ENCODE data around the gene SFTA2.
"Not testable (repeated sequence)": the region's sequence is repeated elsewhere in the genome, so short reads cannot be mapped to it uniquely, and the experiment has no call there.

Gene SFTA2

GRCh38 chr6:30944051-30944450, 12.1 kb upstream of the SFTA2 start:
- in situ Hi-C loops (cut with MboI; ENCODE audit: low sequenced_read_pairs): no loop called here

GRCh38 chr6:30942338-30943060, 10.5 kb upstream of the SFTA2 start:
- in situ Hi-C loops (cut with MboI; ENCODE audit: low sequenced_read_pairs): no loop called here

DNA sequence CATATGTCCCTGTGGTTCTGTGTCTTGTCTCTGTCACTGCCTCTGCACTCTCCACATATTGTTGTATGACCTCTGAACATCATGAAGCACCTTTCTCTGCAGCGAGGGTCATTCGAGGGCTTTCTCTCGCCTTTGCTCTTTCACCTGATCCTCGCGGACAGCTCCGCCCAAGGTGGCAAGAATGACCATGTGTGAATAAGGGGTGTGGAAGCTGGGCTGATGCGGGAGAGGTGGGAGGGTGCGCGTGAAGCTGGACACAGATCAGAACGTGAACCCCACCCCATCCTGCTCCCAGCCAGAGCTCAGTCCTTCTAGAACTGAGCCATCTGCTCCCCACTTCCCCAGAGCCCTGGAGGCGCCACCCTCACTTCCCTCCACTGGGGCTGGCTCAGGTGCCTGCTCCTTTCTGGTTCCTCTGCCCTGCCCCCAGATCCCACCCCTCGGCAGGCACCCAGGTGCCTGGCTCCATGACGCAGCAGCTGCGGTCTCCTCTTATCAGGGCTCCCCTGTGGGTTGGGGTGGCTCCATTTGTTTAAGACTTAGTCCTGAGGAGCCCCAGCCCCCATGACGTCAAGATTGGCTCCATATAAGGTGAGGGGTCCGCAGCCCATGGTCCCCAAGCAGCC, 8.5 kb upstream of the SFTA2 start, which contains the start of gene MUCL3:
Gene MUCL3, plus strand, starts transcription at position 613 of the 626 bp plus-strand sequence. CDS start 27 bp downstream, outside the sequence.
- in situ Hi-C loops (cut with MboI; ENCODE audit: low sequenced_read_pairs): no loop called here

DNA sequence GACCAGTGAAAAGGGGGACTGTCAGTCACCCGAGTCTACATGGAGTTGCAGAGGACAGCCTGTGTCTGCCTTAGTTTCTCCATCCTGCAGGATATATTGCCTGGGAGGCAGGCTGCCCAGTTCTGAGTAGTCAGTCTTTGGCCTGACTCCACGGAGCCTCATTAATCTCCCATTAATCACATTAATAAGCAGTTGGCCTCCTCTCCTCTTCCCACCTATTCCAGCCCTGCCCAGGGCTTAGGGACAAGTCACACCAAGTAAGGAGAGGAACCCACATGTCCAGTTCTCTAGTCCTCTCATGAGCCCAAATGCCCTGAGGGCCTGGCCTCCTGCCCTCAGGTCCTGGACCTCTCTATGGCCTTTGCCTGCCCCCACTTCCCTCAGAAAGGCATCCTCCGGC, 7.5 kb upstream of the SFTA2 start:
- in situ Hi-C loops (cut with MboI; ENCODE audit: low sequenced_read_pairs): no loop called here

DNA sequence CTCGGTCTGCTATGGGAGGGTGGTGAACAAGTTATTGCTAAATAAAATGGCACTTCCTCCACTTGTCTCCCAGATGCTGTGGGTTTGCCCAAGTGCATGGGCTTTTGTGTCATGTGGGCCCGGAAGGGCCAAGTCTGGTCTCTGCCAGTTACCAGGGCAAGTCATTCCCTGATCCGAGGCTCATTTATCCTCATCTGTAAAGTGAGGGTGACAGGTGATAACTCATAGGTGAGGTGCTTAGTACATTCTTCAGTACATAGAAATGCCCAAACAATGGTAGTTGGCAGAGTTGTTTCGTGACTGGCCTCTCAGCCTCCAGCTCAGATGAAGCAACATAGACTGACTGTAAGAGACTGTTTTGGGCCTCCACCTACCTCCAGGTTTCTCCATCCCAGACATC, 6.8 kb upstream of the SFTA2 start:
- in situ Hi-C loops (cut with MboI; ENCODE audit: low sequenced_read_pairs): no loop called here

- in situ Hi-C loops (cut with MboI; ENCODE audit: low sequenced_read_pairs): no loop called here
These were observed 5.3 kb upstream of the SFTA2 start for GRCh38 chr6:30937265-30937664.

DNA sequence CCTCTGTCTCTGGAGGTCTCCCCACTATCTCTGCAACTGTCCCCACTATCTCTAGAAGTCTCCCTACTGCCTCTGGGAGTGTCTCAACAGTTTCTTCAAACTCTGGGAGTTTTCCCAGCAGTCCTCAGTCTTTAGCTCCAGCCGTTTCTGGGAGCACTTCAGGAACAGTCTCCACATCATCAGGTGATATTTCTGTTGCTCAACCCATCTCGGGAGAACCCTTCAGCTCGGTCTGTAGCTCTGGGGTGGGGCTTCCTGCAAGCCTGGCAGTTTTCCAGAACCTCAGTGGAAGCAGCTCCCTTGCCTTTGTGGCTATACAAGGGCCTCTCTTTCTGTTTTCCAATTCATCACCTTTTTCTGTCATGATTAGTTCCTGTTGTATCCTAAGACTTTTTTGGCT, 3.0 kb upstream of the SFTA2 start:
- in situ Hi-C loops (cut with MboI; ENCODE audit: low sequenced_read_pairs): no loop called here

DNA sequence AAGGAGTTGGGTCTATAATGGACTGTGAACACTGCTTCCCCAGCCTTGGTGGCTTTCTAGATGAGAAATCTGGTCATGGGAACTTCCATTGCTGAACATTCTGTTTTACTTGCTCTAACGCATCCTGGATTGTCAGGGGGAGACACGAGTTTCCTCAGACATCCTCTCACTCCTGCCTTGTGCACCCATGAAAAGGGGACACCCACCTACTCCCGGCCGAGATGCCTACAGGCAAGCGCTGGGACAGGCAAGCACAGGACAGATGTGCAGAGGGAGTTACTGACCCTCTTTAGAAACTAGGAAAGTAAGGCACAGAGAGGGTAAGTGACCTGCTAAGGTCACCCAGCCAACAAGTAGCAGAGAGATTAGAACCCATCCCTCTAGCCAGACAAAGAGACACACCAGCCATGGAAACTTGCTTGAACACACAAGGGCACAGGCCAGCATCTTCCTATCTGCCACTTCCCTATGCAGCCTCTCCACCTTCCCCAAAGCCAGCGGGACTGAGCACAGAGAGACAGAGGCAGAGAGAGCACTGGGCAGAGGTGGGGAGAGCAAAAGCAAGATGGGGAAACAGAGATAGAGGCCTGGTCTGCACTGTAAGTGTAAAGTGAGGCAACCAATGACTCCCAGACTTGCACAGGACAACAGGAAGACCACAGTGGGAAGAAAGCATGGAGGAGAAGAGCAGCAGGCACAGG, 845 bp upstream of the SFTA2 start:
- in situ Hi-C loops (cut with MboI; ENCODE audit: low sequenced_read_pairs): no loop called here

DNA sequence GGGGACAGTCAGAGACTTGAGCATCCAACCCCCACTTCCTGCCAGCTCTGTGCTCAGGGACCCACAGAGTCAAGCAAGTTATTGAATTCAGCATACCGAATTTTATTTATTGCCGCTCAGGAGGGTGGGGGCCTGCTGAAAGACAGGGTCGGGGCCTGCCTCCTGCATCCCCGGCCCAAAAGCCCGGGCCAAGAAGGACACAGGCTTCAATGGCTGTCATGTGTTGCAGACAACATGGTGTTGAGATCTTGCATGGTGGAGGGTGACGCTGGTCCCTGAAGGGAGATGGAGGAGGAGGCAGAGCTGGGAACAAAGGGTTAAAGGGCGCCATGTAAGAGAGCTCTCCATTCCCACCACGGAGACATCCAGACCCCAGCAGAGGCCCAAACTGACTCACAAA, 698 bp downstream of the SFTA2 start:
- in situ Hi-C loops (cut with MboI; ENCODE audit: low sequenced_read_pairs): no loop called here

- in situ Hi-C loops (cut with MboI; ENCODE audit: low sequenced_read_pairs): no loop called here
These were observed 1.5 kb downstream of the SFTA2 start for GRCh38 chr6:30930506-30930905.

DNA sequence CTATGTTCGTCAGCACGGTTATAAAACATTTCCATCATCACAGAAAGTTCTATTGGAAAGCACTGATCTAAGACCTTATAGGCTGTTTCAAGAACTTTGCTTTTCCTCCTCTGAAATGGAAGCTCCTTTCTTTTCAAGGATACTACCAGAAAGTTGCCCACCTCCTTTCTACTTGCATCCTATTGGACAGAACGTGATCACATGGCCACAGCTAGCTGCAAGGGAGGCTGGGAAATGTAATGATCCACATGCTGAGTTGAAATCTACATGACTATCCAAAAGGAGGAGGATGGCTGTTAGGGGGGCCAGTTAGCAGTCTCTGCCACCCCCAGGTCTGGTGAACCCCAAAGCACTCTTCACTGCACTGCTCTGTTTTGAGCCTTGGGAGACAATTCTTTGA, 3.3 kb downstream of the SFTA2 start:
- in situ Hi-C loops (cut with MboI; ENCODE audit: low sequenced_read_pairs): no loop called here

DNA sequence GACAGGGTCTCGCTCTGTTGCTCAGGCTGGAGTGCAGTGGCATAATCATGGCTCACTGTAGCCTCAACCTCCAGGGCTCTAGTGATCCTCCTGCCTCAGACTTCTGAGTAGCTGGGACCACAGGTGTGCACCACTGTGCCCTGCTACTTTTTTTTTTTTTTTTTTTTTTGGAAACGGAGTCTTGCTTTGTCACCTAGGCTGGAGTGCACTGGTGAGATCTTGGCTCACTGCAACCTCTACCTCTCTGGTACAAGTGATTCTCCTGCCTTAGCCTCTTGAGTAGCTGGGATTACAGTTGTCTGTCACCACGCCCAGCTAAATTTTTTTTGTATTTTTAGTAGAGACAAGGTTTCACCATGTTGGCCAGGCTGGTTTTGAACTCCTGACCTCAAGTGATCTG, 4.9 kb downstream of the SFTA2 start:
- in situ Hi-C loops (cut with MboI; ENCODE audit: low sequenced_read_pairs): not testable (repeated sequence)

- in situ Hi-C loops (cut with MboI; ENCODE audit: low sequenced_read_pairs): no loop called here
These were observed 5.3 kb downstream of the SFTA2 start for GRCh38 chr6:30926644-30927043.

GRCh38 chr6:30924040-30924627, 7.8 kb downstream of the SFTA2 start:
- in situ Hi-C loops (cut with MboI; ENCODE audit: low sequenced_read_pairs): loop anchor here (25.0 kb wide), 1 partner anchor 163 kb away; no protein-coding TSS in a partner anchor

- in situ Hi-C loops (cut with MboI; ENCODE audit: low sequenced_read_pairs): loop anchor here (25.0 kb wide), 1 partner anchor 165 kb away; no protein-coding TSS in a partner anchor
These were observed 9.5 kb downstream of the SFTA2 start for GRCh38 chr6:30922447-30922852.

- in situ Hi-C loops (cut with MboI; ENCODE audit: low sequenced_read_pairs): loop anchor here (25.0 kb wide), 1 partner anchor 169 kb away; no protein-coding TSS in a partner anchor
These were observed 13.3 kb downstream of the SFTA2 start for GRCh38 chr6:30918670-30919069.

DNA sequence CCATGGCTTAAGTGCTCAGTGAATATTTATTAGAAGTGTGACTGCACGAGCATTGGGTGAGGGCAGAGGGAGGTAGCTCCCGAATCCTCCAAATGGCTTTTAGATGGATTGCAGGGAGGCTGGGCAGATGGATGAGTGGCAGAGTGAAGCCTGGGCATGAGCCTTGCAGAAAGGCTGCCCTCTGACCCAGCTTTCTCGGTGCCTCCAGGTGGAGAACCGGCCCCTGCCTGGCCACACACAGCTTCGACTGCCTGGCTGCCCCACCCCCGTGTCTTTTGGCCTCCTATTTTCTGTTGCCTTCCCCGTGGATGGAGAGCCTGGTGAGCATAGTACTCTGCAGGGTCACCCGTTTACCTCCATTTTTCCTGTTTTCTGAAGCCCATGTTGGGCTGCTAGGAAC, 14.5 kb downstream of the SFTA2 start:
- in situ Hi-C loops (cut with MboI; ENCODE audit: low sequenced_read_pairs): loop anchor here (25.0 kb wide), 1 partner anchor 170 kb away; no protein-coding TSS in a partner anchor

- in situ Hi-C loops (cut with MboI; ENCODE audit: low sequenced_read_pairs): loop anchor here (25.0 kb wide), 1 partner anchor 170 kb away; no protein-coding TSS in a partner anchor
These were observed 14.9 kb downstream of the SFTA2 start for GRCh38 chr6:30917041-30917440.

DNA sequence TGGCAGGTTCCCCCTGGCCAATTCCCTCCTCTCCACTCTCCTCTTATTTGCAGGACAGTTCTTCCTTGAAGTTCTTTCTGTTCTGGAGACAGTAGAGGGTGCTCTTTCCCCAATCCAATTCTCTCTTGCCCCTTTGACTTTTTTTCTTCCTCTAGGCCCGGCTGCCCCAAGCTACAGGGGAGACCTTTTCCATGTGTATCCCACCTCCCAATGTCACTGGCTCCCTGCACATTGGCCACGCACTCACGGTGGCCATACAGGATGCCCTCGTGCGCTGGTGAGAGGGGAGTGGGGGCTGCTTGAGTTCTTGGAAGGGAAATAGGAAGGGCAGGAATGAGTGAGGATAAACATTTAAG, 16.4 kb downstream of the SFTA2 start:
- in situ Hi-C loops (cut with MboI; ENCODE audit: low sequenced_read_pairs): loop anchor here (25.0 kb wide), 1 partner anchor 172 kb away; no protein-coding TSS in a partner anchor

DNA sequence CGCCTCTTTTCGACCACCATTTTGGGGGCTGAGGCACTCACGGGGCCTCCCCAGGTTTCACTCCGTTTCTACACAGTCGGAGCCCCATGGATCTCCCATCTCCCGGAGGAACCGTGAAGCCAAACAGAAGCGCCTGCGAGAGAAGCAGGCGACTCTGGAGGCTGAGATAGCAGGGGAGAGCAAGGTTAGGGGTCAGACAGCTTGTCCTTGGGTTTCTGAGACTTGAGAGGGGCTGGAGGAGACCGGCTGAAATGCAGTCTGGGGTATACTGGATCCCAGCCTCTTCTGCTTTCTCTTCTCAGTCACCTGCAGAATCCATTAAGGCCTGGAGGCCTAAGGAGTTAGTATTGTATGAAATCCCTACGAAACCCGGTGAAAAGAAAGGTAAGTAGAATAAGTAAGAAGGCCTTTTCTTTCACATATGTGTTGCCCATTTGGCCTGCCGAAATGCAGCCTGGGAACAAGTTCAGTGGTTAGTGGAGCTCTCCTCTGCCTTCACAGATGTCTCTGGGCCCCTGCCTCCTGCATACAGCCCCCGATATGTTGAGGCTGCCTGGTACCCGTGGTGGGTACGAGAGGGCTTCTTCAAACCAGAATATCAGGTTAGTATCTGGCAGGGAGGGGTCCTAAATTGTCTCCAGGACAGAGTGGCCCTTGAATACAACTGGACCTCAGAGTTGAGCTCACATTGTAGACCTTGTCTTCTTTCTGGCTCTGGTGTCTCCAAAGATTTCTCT, 16.9 kb downstream of the SFTA2 start:
- in situ Hi-C loops (cut with MboI; ENCODE audit: low sequenced_read_pairs): loop anchor here (25.0 kb wide), 1 partner anchor 172 kb away; no protein-coding TSS in a partner anchor
